Adrenal gland (tissue), 12 donors: ENCODE results near the gene PATJ. TPM values are rescaled to one million over a fixed set of nuclear protein-coding genes. Genes with fewer than 3 reads are reported as not detected.
A peak's percentile ranks its signal among the peaks of the same experiment; 100 is the strongest.
"Not testable (repeated sequence)": the region's sequence is repeated elsewhere in the genome, so short reads cannot be mapped to it uniquely, and the experiment has no call there.

Source experiments
- DNase-seq, 7 donors: peaks; one replicate each; pipeline ENCODE4 v3.0.0-alpha.2; 2019 to 2020
- H3K27ac ChIP-seq, 5 donors: fragments of 200-600 bp; sonication (generic) in 4 of 5; 1 replicate in 3 of 5; 2 replicates in 2 of 5; pipeline versions ENCODE4 v1.5.1 to v1.8.0; 2016 to 2020; ENCODE audit warnings: mild to moderate bottlenecking in 1 of 5
- H3K27me3 ChIP-seq: fragments of 200-600 bp; 2 replicates; pipeline ENCODE4 v1.8.0; 2021
- H3K36me3 ChIP-seq, 2 donors: fragments of 200-600 bp; replicated peaks in 1 of 2; 1 replicate in 1 of 2; 2 replicates in 1 of 2; pipeline versions ENCODE4 v1.5.1 to v1.8.0; 2018 to 2022
- H3K4me1 ChIP-seq, 2 donors: fragments of 200-600 bp; replicated peaks in 1 of 2; 1 replicate in 1 of 2; 2 replicates in 1 of 2; pipeline versions ENCODE4 v1.5.1 to v1.8.0; 2018 to 2021
- H3K4me3 ChIP-seq, 4 donors: fragments of 200-600 bp; sonication (generic) in 3 of 4; one replicate each; pipeline ENCODE4 v1.5.1; 2016 to 2018
- H3K9me3 ChIP-seq, 3 donors: fragments of 200-600 bp; sonication (generic) in 1 of 3; replicated peaks in 1 of 3; 1 replicate in 2 of 3; 2 replicates in 1 of 3; pipeline versions ENCODE4 v1.5.1 to v1.8.0; 2016 to 2021
- POLR2A ChIP-seq, 2 donors: fragments of 450-650 bp; IDR thresholded peaks; one replicate each; pipeline ENCODE4 v1.6.1; 2017; ENCODE audit warnings: antibody characterized with exemption in 2 of 2, mild to moderate bottlenecking in 2 of 2, moderate library complexity in 1 of 2
- whole genome bisulfite sequencing, 4 donors: extraction: QIAGEN DNeasy Blood & Tissue Kit in 2 of 4; methylation state at CpG; one replicate each; pipeline versions ENCODE4 v1.1.5 to v1.1.7; 2013 to 2017; 5-methylcytosine and 5-hydroxymethylcytosine counted together
- intact Hi-C, 2 donors: fragments of 100-400 bp; cut with DNase I; formaldehyde crosslinking; loops; one replicate each; pipeline versions ENCODE4 v1.14.1 to v1.15.0; 2022 to 2023
- polyA plus RNA-seq, 3 donors: library from polyadenylated mRNA; stranded (reverse); fragments of 200-250 nt in 2 of 3; fragments of 350-450 nt in 1 of 3; fragmentation: Illumina TruSeq in 1 of 3; extraction: RNeasy Lipid Tissue Mini Kit (QIAGEN cat#74804) in 1 of 3; gene quantifications; one replicate each; pipeline ENCODE4 v1.2.3, GENCODE V29; 2013 to 2014
- total RNA-seq, 9 donors: library from RNA; depleted of rRNA in 4 of 9; stranded (reverse); fragments of >200 nt in 4 of 9; fragments of 120-200 nt in 1 of 9; fragmentation: NEBNext Ultra II Directional in 1 of 9; extraction: Animal tissue kit (Norgen Biotek cat#: 25700) in 1 of 9; gene quantifications; one replicate each; pipeline versions ENCODE4 v1.1.0 to v1.2.4, GENCODE V29; 2013 to 2023
- TF ChIP-seq, protein P1 (sequence below), 6 experiments: fragments of 450-650 bp in 4 of 6; fragments of 200-600 bp in 2 of 6; sonication (generic) in 1 of 6; IDR thresholded peaks; 1 replicate in 5 of 6; 2 replicates in 1 of 6; pipeline versions ENCODE4 v1.5.1 to v1.8.0; 2016 to 2021; ENCODE audit warnings: antibody characterized with exemption in 6 of 6, mild to moderate bottlenecking in 2 of 6, moderate library complexity in 1 of 6
- donor health status: healthy with polysubstance abuse.
- donor health status: Bipolar disorder and iron deficiency.
- donor health status: DM: yes; HTN: yes; CAD: no.
- donor health status: DM: no; HTN: no; CAD: no.
- donor health status: DM: no; HTN: no; CAD: no.
- donor health status: DM: yes; HTN: yes; CAD: no.

Gene PATJ
- total and polyA plus RNA-seq, 12 donors = 6.8 to 36.6 (median 23.4) TPM

DNA sequence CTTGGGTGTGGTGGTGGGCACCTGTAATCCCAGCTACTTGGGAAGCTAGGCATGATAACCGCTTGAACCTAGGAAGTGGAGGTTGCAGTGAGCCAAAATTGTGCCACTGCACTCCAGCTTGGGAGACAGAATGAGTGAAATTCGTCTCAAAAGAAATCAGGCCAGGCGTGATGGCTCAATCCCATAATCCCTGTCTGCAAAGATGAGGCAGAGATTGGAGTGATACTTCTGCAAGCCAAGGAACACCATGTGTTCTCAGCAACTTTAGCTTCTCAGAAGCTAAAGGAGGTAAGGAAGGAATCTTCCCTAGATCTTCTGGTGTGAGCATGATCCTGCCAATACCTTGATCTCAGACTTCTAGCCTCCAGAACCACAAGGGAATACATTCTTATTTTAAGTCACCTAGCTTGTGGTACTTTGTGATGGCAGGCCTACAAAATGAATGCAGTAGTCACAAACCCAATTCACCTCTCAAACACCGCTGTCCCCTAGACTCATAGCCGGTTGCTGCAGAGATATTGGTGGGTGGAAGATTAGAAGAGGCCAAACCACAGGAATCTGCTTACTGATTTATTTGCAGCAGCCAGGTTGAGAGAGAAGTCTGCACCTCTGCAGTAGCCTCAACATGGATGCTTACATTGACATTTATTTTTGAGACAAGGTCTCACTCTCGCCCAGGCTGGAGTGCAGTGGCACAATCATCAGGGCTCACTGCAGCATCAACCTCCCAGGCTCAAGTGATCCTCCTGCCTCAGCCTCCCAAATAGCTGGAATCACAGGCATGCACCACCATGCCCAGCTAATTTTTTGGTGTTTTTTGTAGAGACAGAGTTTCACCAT, 471.0 kb downstream of the PATJ start:
- no peaks in the 10 kb centered on the region for H3K9me3 ChIP-seq
- intact Hi-C loops = no loop called here
- H3K36me3 ChIP-seq = no peaks in the 10 kb centered on the region
- DNase-seq = no peak
- 63 to 78% (median 69%) methylated on average over 4 to 6 of the region's 6 CpGs for WGBS, 4 donors
- TF ChIP-seq, protein P1, sequence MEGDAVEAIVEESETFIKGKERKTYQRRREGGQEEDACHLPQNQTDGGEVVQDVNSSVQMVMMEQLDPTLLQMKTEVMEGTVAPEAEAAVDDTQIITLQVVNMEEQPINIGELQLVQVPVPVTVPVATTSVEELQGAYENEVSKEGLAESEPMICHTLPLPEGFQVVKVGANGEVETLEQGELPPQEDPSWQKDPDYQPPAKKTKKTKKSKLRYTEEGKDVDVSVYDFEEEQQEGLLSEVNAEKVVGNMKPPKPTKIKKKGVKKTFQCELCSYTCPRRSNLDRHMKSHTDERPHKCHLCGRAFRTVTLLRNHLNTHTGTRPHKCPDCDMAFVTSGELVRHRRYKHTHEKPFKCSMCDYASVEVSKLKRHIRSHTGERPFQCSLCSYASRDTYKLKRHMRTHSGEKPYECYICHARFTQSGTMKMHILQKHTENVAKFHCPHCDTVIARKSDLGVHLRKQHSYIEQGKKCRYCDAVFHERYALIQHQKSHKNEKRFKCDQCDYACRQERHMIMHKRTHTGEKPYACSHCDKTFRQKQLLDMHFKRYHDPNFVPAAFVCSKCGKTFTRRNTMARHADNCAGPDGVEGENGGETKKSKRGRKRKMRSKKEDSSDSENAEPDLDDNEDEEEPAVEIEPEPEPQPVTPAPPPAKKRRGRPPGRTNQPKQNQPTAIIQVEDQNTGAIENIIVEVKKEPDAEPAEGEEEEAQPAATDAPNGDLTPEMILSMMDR (IDR thresholded peaks at IDR 0.05) = no peak
- TF ChIP-seq POLR2A (IDR thresholded peaks at IDR 0.05) = no peak
- H3K4me1 ChIP-seq = no peaks in the 10 kb centered on the region
- H3K27me3 ChIP-seq = no peaks in the 10 kb centered on the region
- H3K4me3 ChIP-seq = no peak overlapping the region
- no peak overlapping the region for H3K27ac ChIP-seq

DNA sequence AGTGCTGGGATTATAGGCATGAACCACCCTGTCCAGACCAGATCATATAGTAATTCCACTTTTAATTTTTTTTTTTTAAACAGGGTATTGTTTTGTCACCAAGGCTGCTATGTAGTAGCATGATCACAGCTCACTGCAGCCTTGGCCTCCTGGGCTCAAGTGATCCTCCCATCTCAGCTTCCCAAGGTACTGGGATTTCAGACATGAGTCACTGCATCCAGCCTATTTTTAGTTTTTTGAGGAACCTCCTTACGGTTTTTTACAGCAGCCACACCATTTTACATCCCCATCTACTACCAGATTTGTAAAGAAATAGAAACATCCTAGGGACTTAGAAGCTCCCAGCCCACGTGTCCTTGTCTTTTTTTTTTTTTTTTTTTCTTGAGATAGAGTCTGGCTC, 476.3 kb downstream of the PATJ start:
- intact Hi-C loops = no loop called here
- DNase-seq = peak in 1 of 7 donors; percentile 27
- TF ChIP-seq, protein P1 (IDR thresholded peaks at IDR 0.05) = no peak
- TF ChIP-seq POLR2A (IDR thresholded peaks at IDR 0.05) = no peak
- H3K4me3 ChIP-seq = no peak overlapping the region
- no peak overlapping the region for H3K27ac ChIP-seq
- no peaks in the 10 kb centered on the region for H3K9me3 ChIP-seq
- H3K4me1 ChIP-seq = no peaks in the 10 kb centered on the region
- 28 to 56% (median 44%) methylated on average over 2 of the region's 2 CpGs for WGBS, 4 donors
- H3K36me3 ChIP-seq = no peaks in the 10 kb centered on the region
- no peaks in the 10 kb centered on the region for H3K27me3 ChIP-seq

DNA sequence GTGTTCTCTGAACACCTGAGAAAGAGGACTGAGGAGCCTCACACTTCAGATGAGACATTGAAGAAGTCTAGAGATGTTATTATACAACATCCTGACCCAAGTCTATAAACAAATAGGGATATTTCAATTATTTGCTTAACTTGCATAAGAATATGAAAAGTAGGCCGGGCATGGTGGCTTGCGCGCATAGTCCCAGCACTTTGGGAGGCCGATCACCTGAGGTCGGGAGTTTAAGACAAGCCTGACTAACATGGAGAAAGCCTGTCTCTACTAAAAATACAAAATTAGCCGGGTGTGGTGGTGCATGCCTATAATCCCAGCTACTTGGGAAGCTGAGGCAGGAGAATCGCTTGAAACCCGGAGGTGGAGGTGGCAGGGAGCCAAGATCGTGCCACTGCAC, 478.2 kb downstream of the PATJ start:
- DNase-seq = peak in 1 of 7 donors; percentile 25
- H3K4me1 ChIP-seq, H3K9me3 ChIP-seq, intact Hi-C loops, H3K4me3 ChIP-seq, H3K27me3 ChIP-seq, H3K36me3 ChIP-seq, H3K27ac ChIP-seq: not testable (repeated sequence)
- 86 to 95% (median 94%) methylated on average over 9 of the region's 9 CpGs for WGBS, 4 donors

DNA sequence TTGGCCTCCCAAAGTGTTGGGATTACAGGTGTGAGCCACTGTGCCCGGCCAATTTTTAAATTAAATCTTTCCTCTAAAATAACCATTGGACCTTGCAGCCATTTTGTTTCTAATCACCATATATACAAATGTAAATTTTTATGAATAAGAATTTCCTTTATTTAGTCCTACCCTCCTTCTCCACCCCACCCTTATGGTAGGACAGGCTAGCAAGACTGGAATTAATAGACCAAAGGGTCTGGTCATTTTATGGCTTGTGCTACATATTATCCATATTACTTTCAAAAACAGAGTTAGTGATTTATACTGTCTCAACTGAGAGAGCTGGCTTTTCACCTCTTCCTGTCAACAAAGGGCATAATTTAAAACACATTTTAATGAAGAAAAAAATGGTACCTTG, 478.9 kb downstream of the PATJ start:
- intact Hi-C loops = no loop called here
- no peak for DNase-seq
- H3K4me1 ChIP-seq = no peaks in the 10 kb centered on the region
- H3K27me3 ChIP-seq = no peaks in the 10 kb centered on the region
- 88 to 100% (median 93%) methylated on average over 1 of the region's 1 CpG for WGBS, 4 donors
- no peaks in the 10 kb centered on the region for H3K36me3 ChIP-seq
- H3K9me3 ChIP-seq = no peaks in the 10 kb centered on the region
- H3K4me3 ChIP-seq = no peak overlapping the region
- no peak for TF ChIP-seq POLR2A (IDR thresholded peaks at IDR 0.05)
- TF ChIP-seq, protein P1 (IDR thresholded peaks at IDR 0.05) = no peak
- H3K27ac ChIP-seq = no peak overlapping the region

DNA sequence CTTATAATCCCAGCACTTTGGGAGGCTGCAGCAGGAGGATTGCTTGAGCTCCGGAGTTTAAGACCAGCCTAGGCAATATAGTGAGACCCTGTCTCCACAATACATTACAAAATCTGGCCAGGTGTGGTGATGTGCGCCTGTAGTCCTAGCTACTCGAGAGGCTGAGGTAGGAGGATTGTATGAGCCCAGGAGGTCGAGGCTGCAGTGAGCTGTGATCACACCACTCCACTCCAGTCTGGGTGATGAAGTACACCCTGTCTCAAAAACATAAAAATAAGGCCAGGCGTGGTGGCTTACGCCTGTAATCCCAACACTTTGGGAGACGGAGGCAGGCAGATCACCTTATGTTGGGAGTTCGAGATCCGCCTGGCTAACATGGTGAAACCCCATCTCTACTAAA, 480.0 kb downstream of the PATJ start:
- H3K9me3 ChIP-seq = no peaks in the 10 kb centered on the region
- H3K27ac ChIP-seq = no peak overlapping the region
- 72 to 88% (median 86%) methylated on average over 8 to 9 of the region's 9 CpGs for WGBS, 4 donors
- H3K4me3 ChIP-seq = no peak overlapping the region
- intact Hi-C loops = no loop called here
- H3K36me3 ChIP-seq = no peaks in the 10 kb centered on the region
- peak in 1 of 7 donors; percentile 15 for DNase-seq
- TF ChIP-seq, protein P1 (IDR thresholded peaks at IDR 0.05) = no peak
- no peak for TF ChIP-seq POLR2A (IDR thresholded peaks at IDR 0.05)
- no peaks in the 10 kb centered on the region for H3K27me3 ChIP-seq
- H3K4me1 ChIP-seq = no peaks in the 10 kb centered on the region
